Prostate gland (tissue), 2 donors: ENCODE measurements around the gene VAMP2. TPM values are rescaled to one million over a fixed set of nuclear protein-coding genes. Genes with fewer than 3 reads are reported as not detected.

Experiments
- DNase-seq: peaks from one replicate; pipeline ENCODE4 v3.0.0-alpha.2; 2019; ENCODE audit warnings: low spot score
- H3K27ac ChIP-seq, 2 donors: fragments of 200-600 bp; sonication (generic); 2 replicates each; pipeline ENCODE4 v1.5.1; 2017 to 2019
- H3K27me3 ChIP-seq: fragments of 200-600 bp; sonication (generic); replicated peaks from 2 replicates; pipeline ENCODE4 v1.5.1; 2019; ENCODE audit not compliant: insufficient read depth
- H3K36me3 ChIP-seq, 2 donors: fragments of 200-600 bp; sonication (generic); 1 replicate in 1 of 2; 2 replicates in 1 of 2; pipeline versions ENCODE4 v1.5.1 to v1.8.1; 2017 to 2019
- H3K4me1 ChIP-seq: fragments of 200-600 bp; sonication (generic); replicated peaks from 2 replicates; pipeline ENCODE4 v1.5.1; 2019
- H3K4me3 ChIP-seq, 2 donors: fragments of 200-600 bp; sonication (generic); 2 replicates each; pipeline ENCODE4 v1.5.1; 2017 to 2019
- H3K9me3 ChIP-seq: fragments of 200-600 bp; sonication (generic); 2 replicates; pipeline ENCODE4 v1.5.1; 2017
- CTCF ChIP-seq, 4 experiments: fragments of 200-600 bp in 2 of 4; fragments of 450-650 bp in 2 of 4; sonication (generic) in 2 of 4; IDR thresholded peaks; 1 replicate in 3 of 4; 2 replicates in 1 of 4; pipeline ENCODE4 v1.5.1; 2016 to 2019; ENCODE audit warnings: antibody characterized with exemption in 4 of 4, mild to moderate bottlenecking in 2 of 4, moderate library complexity in 2 of 4
- POLR2A ChIP-seq: fragments of 450-650 bp; IDR thresholded peaks from one replicate; pipeline ENCODE4 v1.6.1; 2016; ENCODE audit warnings: antibody characterized with exemption, mild to moderate bottlenecking
- POLR2AphosphoS5 ChIP-seq: sonication (generic); formaldehyde crosslinking; IDR thresholded peaks from one replicate; pipeline ENCODE4 v1.6.1; 2017; ENCODE audit warnings: antibody characterized with exemption
- whole genome bisulfite sequencing: methylation state at CpG from one replicate; pipeline ENCODE4 v1.1.5; 2018; 5-methylcytosine and 5-hydroxymethylcytosine counted together
- intact Hi-C: fragments of 100-400 bp; cut with DNase I; formaldehyde crosslinking; loops from one replicate; pipeline ENCODE4 v1.14.2; 2022
- total RNA-seq, 2 donors: library from RNA; depleted of rRNA; stranded (reverse); fragments of >200 nt; gene quantifications; one replicate each; pipeline ENCODE4 v1.1.0, GENCODE V29; 2016

VAMP2 gene
- total RNA-seq = 10 to 100 TPM; 34.2 to 65.2 TPM

GRCh38 chr17:8162233-8162996, at the start of gene VAMP2:
VAMP2 (minus strand) TSS chr17:8162948; CDS start chr17:8162879, 69 bp downstream.
- intact Hi-C loops = no loop called here
- Histone ChIP-seq H3K27ac (peak within 1 kb of the TSS; percentile 100), H3K4me3 (peak within 1 kb of the TSS; percentile 100), H3K4me1 (peaks cover 21% of the 10 kb centered on the region), H3K9me3 (no peaks in the 10 kb centered on the region), H3K27me3 (no peaks in the 10 kb centered on the region), H3K36me3 (peaks cover 0 to 8% of the 10 kb centered on the region in 2 donors)
- DNase-seq = peak; percentile 69
- WGBS = 0% methylated on average over 15 of the region's 75 CpGs
- no peak for TF ChIP-seq POLR2AphosphoS5
- peak; percentile 88 for TF ChIP-seq POLR2A
- peak in 2 of 4 experiments; percentile 34 to 38 for TF ChIP-seq CTCF (IDR thresholded peaks at IDR 0.05)

GRCh38 chr17:8210761-8211458, 48.2 kb upstream of the VAMP2 start:
- no peak for DNase-seq
- intact Hi-C loops = no loop called here

GRCh38 chr17:8209907-8210760, 47.4 kb upstream of the VAMP2 start, which contains the start of gene AURKB:
AURKB (minus strand) TSS chr17:8210575; CDS start chr17:8210224, 351 bp downstream.
- peak; percentile 23 for TF ChIP-seq POLR2A
- TF ChIP-seq POLR2AphosphoS5 = peak; percentile 92
- TF ChIP-seq CTCF (IDR thresholded peaks at IDR 0.05) = no peak
- DNase-seq = peak; percentile 95
- WGBS = 3% methylated on average over 42 of the region's 46 CpGs
- peak within 1 kb of the TSS; percentile 81 to 83 for H3K27ac ChIP-seq
- peak within 1 kb of the TSS; percentile 45 to 47 for H3K4me3 ChIP-seq
- intact Hi-C loops = no loop called here
- no peaks in the 10 kb centered on the region for H3K36me3 ChIP-seq
- H3K9me3 ChIP-seq = no peaks in the 10 kb centered on the region
- H3K27me3 ChIP-seq = no peaks in the 10 kb centered on the region
- no peaks in the 10 kb centered on the region for H3K4me1 ChIP-seq

More at GRCh38 chr17:8210761-8211458, 48.2 kb upstream of the VAMP2 start:
- Histone ChIP-seq H3K27me3 (no peaks in the 10 kb centered on the region), H3K9me3 (no peaks in the 10 kb centered on the region), H3K4me1 (no peaks in the 10 kb centered on the region), H3K36me3 (no peaks in the 10 kb centered on the region), H3K4me3 (peak overlapping the region; percentile 45 to 47), H3K27ac (peak overlapping the region; percentile 81 to 83)
- 14% methylated on average over 22 of the region's 22 CpGs for WGBS
- TF ChIP-seq POLR2A (no peak), POLR2AphosphoS5 (peak; percentile 3), CTCF (IDR thresholded peaks at IDR 0.05) (peak in 1 of 4 experiments; percentile 6)

- WGBS = 92% methylated on average over 12 of the region's 12 CpGs
- intact Hi-C loops = no loop called here
- no peak overlapping the region for H3K27ac ChIP-seq
- no peaks in the 10 kb centered on the region for H3K36me3 ChIP-seq
- H3K27me3 ChIP-seq = no peaks in the 10 kb centered on the region
- H3K9me3 ChIP-seq = no peaks in the 10 kb centered on the region
- TF ChIP-seq POLR2AphosphoS5 (no peak), POLR2A (no peak), CTCF (IDR thresholded peaks at IDR 0.05) (no peak)
- no peak for DNase-seq
- H3K4me1 ChIP-seq = no peaks in the 10 kb centered on the region
- no peak overlapping the region for H3K4me3 ChIP-seq
Observed at GRCh38 chr17:8206536-8206935, 43.8 kb upstream of the VAMP2 start.
